Endodermal cell (in vitro differentiated cells): ENCODE data around the gene PDK2. TPM values are rescaled to one million over a fixed set of nuclear protein-coding genes. Genes with fewer than 3 reads are reported as not detected.

Experiments used
- DNase-seq: peaks from one replicate; pipeline ENCODE4 v3.0.0-alpha.2; 2017
- H3K27ac ChIP-seq: 2 replicates; pipeline ENCODE4 v1.5.1; 2013; ENCODE audit warnings: mild to moderate bottlenecking, low read depth, low read length, moderate library complexity
- H3K27me3 ChIP-seq: 2 replicates; pipeline ENCODE4 v1.6.1; 2013; ENCODE audit warnings: mild to moderate bottlenecking, low read length, moderate library complexity; ENCODE audit not compliant: insufficient read depth, control insufficient read depth, poor library complexity, severe bottlenecking
- H3K36me3 ChIP-seq: 2 replicates; pipeline ENCODE4 v1.7.0; 2013; ENCODE audit warnings: mild to moderate bottlenecking, low read length, moderate library complexity; ENCODE audit not compliant: control insufficient read depth, insufficient read depth
- H3K4me1 ChIP-seq: one replicate; pipeline ENCODE4 v1.7.0; 2013; ENCODE audit warnings: low read length; ENCODE audit not compliant: control insufficient read depth, insufficient read depth
- H3K4me3 ChIP-seq: 2 replicates; pipeline ENCODE4 v1.5.1; 2013; ENCODE audit warnings: mild to moderate bottlenecking, low read length, moderate library complexity
- H3K9ac ChIP-seq: 2 replicates; pipeline ENCODE4 v1.6.1; 2013; ENCODE audit warnings: mild to moderate bottlenecking, low read length, moderate library complexity; ENCODE audit not compliant: poor library complexity, severe bottlenecking; ENCODE audit errors: extremely low read depth
- H3K9me3 ChIP-seq: 2 replicates; pipeline ENCODE4 v1.6.1; 2013; ENCODE audit warnings: mild to moderate bottlenecking, low read length, moderate library complexity; ENCODE audit not compliant: control insufficient read depth
- H3K27ac Mint-ChIP-seq: 2 replicates; pipeline ENCODE4 v1.8.0; 2020; ENCODE audit warnings: mixed read lengths
- H3K27me3 Mint-ChIP-seq: 2 replicates; pipeline ENCODE4 v1.8.0; 2021; ENCODE audit warnings: mild to moderate bottlenecking, mixed read lengths; ENCODE audit not compliant: insufficient read depth
- H3K36me3 Mint-ChIP-seq: 2 replicates; pipeline ENCODE4 v1.8.0; 2020; ENCODE audit warnings: low read depth, mixed read lengths
- H3K4me1 Mint-ChIP-seq: 2 replicates; pipeline ENCODE4 v1.8.0; 2020; ENCODE audit warnings: mixed read lengths
- H3K4me3 Mint-ChIP-seq: 2 replicates; pipeline ENCODE4 v1.8.0; 2020; ENCODE audit warnings: mild to moderate bottlenecking, moderate library complexity, mixed read lengths
- H3K9me3 Mint-ChIP-seq: 2 replicates; pipeline ENCODE4 v1.8.0; 2020; ENCODE audit warnings: mild to moderate bottlenecking, mixed read lengths
- WGBS, 2 experiments: methylation state at CpG; one replicate each; pipeline versions ENCODE4 v1.1.5 to v1.1.7; 2013; ENCODE audit warnings: missing lambda C conversion rate in 2 of 2, mixed read lengths in 1 of 2; ENCODE audit not compliant: insufficient coverage in 1 of 2, insufficient read length in 1 of 2; 5-methylcytosine and 5-hydroxymethylcytosine counted together
- total RNA-seq, 2 donors: library from RNA; stranded (reverse); fragmentation: NEBNext Ultra II Directional in 1 of 2; extraction: Animal tissue kit (Norgen Biotek cat#: 25700) in 1 of 2; gene quantifications; 2 replicates in 1 of 2; 3 replicates in 1 of 2; pipeline ENCODE4 v1.2.1, GENCODE V29; 2021
- TF ChIP-seq, protein P1 (sequence below): fragments of 200-600 bp; sonication (generic); conservative IDR thresholded peaks from 2 replicates; pipeline ENCODE4 v1.5.0; 2021; ENCODE audit warnings: antibody characterized with exemption, mild to moderate bottlenecking

The PDK2 gene
- total RNA-seq, 2 donors from 2014 or later = 23.0 to 24.2 TPM

DNA sequence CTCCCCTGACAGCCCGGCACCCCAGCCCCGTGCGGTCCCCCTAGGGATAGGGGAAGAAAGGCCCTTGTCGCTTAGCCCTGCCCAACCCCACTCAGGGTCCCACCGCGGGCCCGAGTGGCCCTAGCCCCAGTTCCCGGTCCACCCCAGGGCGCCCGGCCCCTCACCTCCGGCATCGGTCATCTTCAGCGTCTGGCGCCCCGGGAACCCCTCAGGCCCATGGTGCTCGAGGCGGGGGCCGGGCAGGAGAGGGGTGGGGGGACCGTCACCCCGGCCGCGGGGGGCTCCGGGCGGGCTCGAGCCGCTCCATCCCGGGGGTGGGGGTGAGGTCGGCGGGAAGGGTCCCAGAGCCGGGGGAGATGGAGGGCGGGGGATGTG is 34.2 kb downstream of the PDK2 start:
- H3K36me3 Mint-ChIP-seq = no peaks in the 10 kb centered on the region
- Histone ChIP-seq H3K4me1 (no peaks in the 10 kb centered on the region), H3K9me3 (no peaks in the 10 kb centered on the region), H3K4me3 (peak overlapping the region; percentile 75), H3K9ac (no peak overlapping the region), H3K27ac (no peak overlapping the region), H3K27me3 (no peaks in the 10 kb centered on the region), H3K36me3 (peaks cover 8% of the 10 kb centered on the region)
- no peak for DNase-seq
- H3K4me3 Mint-ChIP-seq = peak overlapping the region; percentile 70
- peaks cover 23% of the 10 kb centered on the region for H3K4me1 Mint-ChIP-seq
- no peak overlapping the region for H3K27ac Mint-ChIP-seq
- TF ChIP-seq, protein P1, sequence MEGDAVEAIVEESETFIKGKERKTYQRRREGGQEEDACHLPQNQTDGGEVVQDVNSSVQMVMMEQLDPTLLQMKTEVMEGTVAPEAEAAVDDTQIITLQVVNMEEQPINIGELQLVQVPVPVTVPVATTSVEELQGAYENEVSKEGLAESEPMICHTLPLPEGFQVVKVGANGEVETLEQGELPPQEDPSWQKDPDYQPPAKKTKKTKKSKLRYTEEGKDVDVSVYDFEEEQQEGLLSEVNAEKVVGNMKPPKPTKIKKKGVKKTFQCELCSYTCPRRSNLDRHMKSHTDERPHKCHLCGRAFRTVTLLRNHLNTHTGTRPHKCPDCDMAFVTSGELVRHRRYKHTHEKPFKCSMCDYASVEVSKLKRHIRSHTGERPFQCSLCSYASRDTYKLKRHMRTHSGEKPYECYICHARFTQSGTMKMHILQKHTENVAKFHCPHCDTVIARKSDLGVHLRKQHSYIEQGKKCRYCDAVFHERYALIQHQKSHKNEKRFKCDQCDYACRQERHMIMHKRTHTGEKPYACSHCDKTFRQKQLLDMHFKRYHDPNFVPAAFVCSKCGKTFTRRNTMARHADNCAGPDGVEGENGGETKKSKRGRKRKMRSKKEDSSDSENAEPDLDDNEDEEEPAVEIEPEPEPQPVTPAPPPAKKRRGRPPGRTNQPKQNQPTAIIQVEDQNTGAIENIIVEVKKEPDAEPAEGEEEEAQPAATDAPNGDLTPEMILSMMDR = no peak
- 1% methylated on average over 31 of the region's 31 CpGs; no CpG with 5 or more reads in 1 of the 2 experiments for WGBS, 2 experiments
- no peaks in the 10 kb centered on the region for H3K9me3 Mint-ChIP-seq
- peaks cover 36% of the 10 kb centered on the region for H3K27me3 Mint-ChIP-seq

- TF ChIP-seq, protein P1 = no peak
- Histone ChIP-seq H3K9ac (no peak within 1 kb of the TSS), H3K9me3 (no peaks in the 10 kb centered on the region), H3K36me3 (peaks cover 12% of the 10 kb centered on the region), H3K27ac (peak within 1 kb of the TSS; percentile 4), H3K4me1 (no peaks in the 10 kb centered on the region), H3K27me3 (no peaks in the 10 kb centered on the region), H3K4me3 (peak within 1 kb of the TSS; percentile 75)
- Mint-ChIP-seq H3K27ac (no peak within 1 kb of the TSS), H3K9me3 (no peaks in the 10 kb centered on the region), H3K4me3 (peak within 1 kb of the TSS; percentile 70), H3K27me3 (peaks cover 36% of the 10 kb centered on the region), H3K36me3 (no peaks in the 10 kb centered on the region), H3K4me1 (peaks cover 23% of the 10 kb centered on the region)
- peak; percentile 86 for DNase-seq
- 0 to 1% methylated on average over 9 to 69 of the region's 84 CpGs for WGBS, 2 experiments
These were observed 34.8 kb downstream of the PDK2 start, which contains the start of gene SAMD14 for GRCh38 chr17:50129728-50130558. SAMD14 (minus strand) TSS chr17:50130160; CDS start chr17:50124959, 5,201 bp downstream.

DNA sequence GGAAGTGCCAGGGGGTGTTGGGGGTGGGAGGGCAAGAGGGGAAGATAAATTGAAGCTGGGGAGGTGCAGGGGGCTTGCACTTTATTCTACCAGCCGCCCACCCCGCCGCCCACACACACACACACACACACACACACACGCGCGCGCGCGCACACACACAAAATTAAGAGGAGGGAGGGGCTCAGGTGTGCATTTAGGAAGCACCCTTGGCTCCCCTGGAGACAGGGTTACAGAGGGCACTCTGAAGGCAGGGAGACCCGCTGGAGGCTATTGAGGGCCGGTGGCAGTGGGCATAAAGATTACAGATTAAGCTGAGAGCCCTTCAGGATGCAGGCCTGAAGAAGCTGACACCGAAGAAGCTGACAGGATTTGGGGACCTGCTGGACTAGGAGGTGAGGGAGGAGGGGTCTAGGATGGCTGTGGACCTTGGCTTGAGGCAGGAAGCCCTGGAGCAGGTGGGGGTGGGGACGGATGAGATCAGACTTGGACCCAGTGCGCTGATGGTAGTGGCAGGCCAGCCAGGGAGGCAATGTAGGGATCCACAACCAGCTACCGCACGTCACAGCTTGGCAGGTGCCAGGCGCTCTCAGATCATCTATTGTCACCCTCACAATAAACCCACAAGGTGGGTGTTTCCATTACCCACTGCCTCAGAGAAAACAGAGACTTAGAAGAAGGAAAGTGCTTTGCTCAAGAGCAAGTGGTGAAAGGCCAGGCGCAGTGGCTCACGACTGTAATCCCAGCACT is 35.6 kb downstream of the PDK2 start:
- no peaks in the 10 kb centered on the region for H3K27me3 ChIP-seq
- H3K9ac ChIP-seq = no peak overlapping the region
- peak overlapping the region; percentile 73 for H3K4me3 ChIP-seq
- H3K36me3 ChIP-seq = peaks cover 12% of the 10 kb centered on the region
- Mint-ChIP-seq H3K9me3 (no peaks in the 10 kb centered on the region), H3K36me3 (peaks cover 2% of the 10 kb centered on the region), H3K4me3 (peak overlapping the region; percentile 70), H3K27me3 (peaks cover 32% of the 10 kb centered on the region), H3K27ac (no peak overlapping the region), H3K4me1 (peaks cover 25% of the 10 kb centered on the region)
- no peaks in the 10 kb centered on the region for H3K4me1 ChIP-seq
- H3K27ac ChIP-seq = no peak overlapping the region
- no peaks in the 10 kb centered on the region for H3K9me3 ChIP-seq
- TF ChIP-seq, protein P1 = no peak
- 41 to 49% methylated on average over 4 to 16 of the region's 19 CpGs for WGBS, 2 experiments
- peak; percentile 85 for DNase-seq
